Activated naive CD8-positive, alpha-beta T cell treated with anti-CD3 and anti-CD28 coated beads, Interleukin-2, amount 50 U/mL, for 16 hours (primary cell): ENCODE measurements around the gene CCDC192.

ENCODE experiments used
- DNase-seq: peaks from one replicate; pipeline ENCODE4 v3.0.0-alpha.2; 2020; ENCODE audit warnings: low read depth, low spot score

CCDC192 gene

GRCh38 chr5:127884416-127884815, 181.2 kb downstream of the CCDC192 start:
- DNase-seq: no peak

- no peak for DNase-seq
Observed at GRCh38 chr5:127885176-127885575, 182.0 kb downstream of the CCDC192 start.

GRCh38 chr5:127886081-127886480, 182.9 kb downstream of the CCDC192 start:
- DNase-seq: no peak

GRCh38 chr5:127887282-127887681, 184.1 kb downstream of the CCDC192 start:
- no peak for DNase-seq

GRCh38 chr5:127891942-127892341, 188.8 kb downstream of the CCDC192 start:
- no peak for DNase-seq

- DNase-seq: no peak
Observed at GRCh38 chr5:127892467-127893207, 189.4 kb downstream of the CCDC192 start.

- no peak for DNase-seq
Observed at GRCh38 chr5:127893232-127893631, 190.0 kb downstream of the CCDC192 start.

GRCh38 chr5:127894461-127894860, 191.3 kb downstream of the CCDC192 start:
- no peak for DNase-seq

- no peak for DNase-seq
Observed at GRCh38 chr5:127898551-127899213, 195.5 kb downstream of the CCDC192 start.

- DNase-seq: no peak
Observed at GRCh38 chr5:127899214-127899610, 196.0 kb downstream of the CCDC192 start.

- no peak for DNase-seq
Observed at GRCh38 chr5:127906562-127907204, 203.5 kb downstream of the CCDC192 start.

- no peak for DNase-seq
Observed at GRCh38 chr5:127907907-127908306, 204.7 kb downstream of the CCDC192 start.

GRCh38 chr5:127909066-127909465, 205.9 kb downstream of the CCDC192 start:
- no peak for DNase-seq

- no peak for DNase-seq
Observed at GRCh38 chr5:127909821-127910220, 206.6 kb downstream of the CCDC192 start.

GRCh38 chr5:127910307-127910956, 207.2 kb downstream of the CCDC192 start:
- no peak for DNase-seq

GRCh38 chr5:127911619-127912018, 208.4 kb downstream of the CCDC192 start:
- DNase-seq: no peak

- DNase-seq: no peak
Observed at GRCh38 chr5:127912411-127912810, 209.2 kb downstream of the CCDC192 start.

- DNase-seq: no peak
Observed at GRCh38 chr5:127916885-127917573, 213.8 kb downstream of the CCDC192 start.

- no peak for DNase-seq
Observed at GRCh38 chr5:127919006-127919796, 216.0 kb downstream of the CCDC192 start.

GRCh38 chr5:127919818-127920217, 216.6 kb downstream of the CCDC192 start:
- DNase-seq: no peak

- no peak for DNase-seq
Observed at GRCh38 chr5:127920936-127921335, 217.7 kb downstream of the CCDC192 start.
